SK-N-SH (cell line): ENCODE data around the gene PET100. TPM values are rescaled to one million over a fixed set of nuclear protein-coding genes. Genes with fewer than 3 reads are reported as not detected.
A peak's percentile ranks its signal among the peaks of the same experiment; 100 is the strongest.

Source experiments
- CTCF ChIA-PET: fragments of 300-600, 350-600 bp; formaldehyde crosslinking; extraction: SDS; loops from one replicate; lab custom pipeline; 2021; lab: Yijun Ruan, JAX
- POLR2A ChIA-PET: fragments of 350-600 bp; sonication (Branson Sonifier 250); formaldehyde crosslinking; extraction: SDS; loops from one replicate; lab custom pipeline; 2020; ENCODE audit warnings: antibody characterized with exemption, inconsistent platforms; lab: Yijun Ruan, JAX
- DNase-seq: peaks from one replicate; pipeline ENCODE4 v3.0.0; 2012
- H2AFZ ChIP-seq: fragments of 200-600 bp; sonication (generic); 2 replicates; pipeline ENCODE4 v1.8.1; 2016; ENCODE audit warnings: antibody characterized with exemption, mild to moderate bottlenecking, low read depth
- H3F3A ChIP-seq: fragments of 200-600 bp; sonication (generic); replicated peaks from 2 replicates; pipeline ENCODE3; 2016; ENCODE audit warnings: antibody characterized with exemption, mild to moderate bottlenecking; ENCODE audit not compliant: insufficient read depth
- H3K27ac ChIP-seq, 2 experiments: fragments of 200-500 bp in 1 of 2; fragments of 200-600 bp in 1 of 2; sonication (Bioruptor generic) in 1 of 2; sonication (generic), shearing (Covaris generic) in 1 of 2; 2 replicates each; pipeline versions ENCODE4 v1.5.1 to v1.6.1; 2014 to 2016; ENCODE audit warnings: low read depth in 2 of 2, inconsistent platforms in 1 of 2, low read length in 1 of 2, mild to moderate bottlenecking in 1 of 2, mixed read lengths in 1 of 2
- H3K27me3 ChIP-seq: fragments of 200-600 bp; sonication (generic), shearing (Covaris generic); 2 replicates; pipeline ENCODE4 v1.6.1; 2016; ENCODE audit warnings: mixed run types; ENCODE audit not compliant: insufficient read depth
- H3K36me3 ChIP-seq, 2 experiments: fragments of 200-500 bp in 1 of 2; fragments of 200-600 bp in 1 of 2; sonication (Bioruptor generic) in 1 of 2; sonication (generic) in 1 of 2; replicated peaks in 1 of 2; 2 replicates each; pipeline versions ENCODE3 to v1.5.1; 2014 to 2016; ENCODE audit warnings: low read length in 1 of 2, mild to moderate bottlenecking in 1 of 2; ENCODE audit not compliant: insufficient read depth in 2 of 2, control insufficient read depth in 1 of 2
- H3K4me1 ChIP-seq, 2 experiments: fragments of 200-500 bp in 1 of 2; fragments of 200-600 bp in 1 of 2; sonication (Bioruptor generic) in 1 of 2; sonication (generic), shearing (Covaris generic) in 1 of 2; 2 replicates each; pipeline versions ENCODE4 v1.5.1 to v1.6.1; 2014 to 2016; ENCODE audit warnings: low read depth in 1 of 2, low read length in 1 of 2, mixed run types in 1 of 2; ENCODE audit not compliant: insufficient read depth in 2 of 2, control insufficient read depth in 1 of 2
- H3K4me2 ChIP-seq: fragments of 200-600 bp; sonication (generic), shearing (Covaris generic); 2 replicates; pipeline ENCODE4 v1.6.1; 2017; ENCODE audit warnings: mixed run types
- H3K4me3 ChIP-seq, 2 experiments: fragments of 200-500 bp in 1 of 2; fragments of 200-600 bp in 1 of 2; sonication (Bioruptor generic) in 1 of 2; sonication (generic), shearing (Covaris generic) in 1 of 2; 2 replicates each; pipeline versions ENCODE4 v1.5.1 to v1.8.1; 2014 to 2016; ENCODE audit warnings: low read depth in 2 of 2, inconsistent platforms in 1 of 2, low read length in 1 of 2, mild to moderate bottlenecking in 1 of 2, mixed read lengths in 1 of 2, moderate library complexity in 1 of 2
- H3K79me2 ChIP-seq: fragments of 200-600 bp; sonication (generic); 2 replicates; pipeline ENCODE4 v1.8.1; 2017; ENCODE audit warnings: mild to moderate bottlenecking; ENCODE audit not compliant: insufficient read depth
- H3K9ac ChIP-seq: fragments of 200-600 bp; sonication (generic); 2 replicates; pipeline ENCODE4 v1.6.1; 2017; ENCODE audit warnings: mixed run types
- H3K9me2 ChIP-seq: fragments of 200-600 bp; sonication (generic); 2 replicates; pipeline ENCODE4 v1.6.1; 2017; ENCODE audit warnings: mixed run types
- H3K9me3 ChIP-seq: fragments of 200-600 bp; sonication (generic); 2 replicates; pipeline ENCODE4 v1.6.1; 2017; ENCODE audit warnings: mixed run types, mild to moderate bottlenecking, moderate library complexity
- H4K20me1 ChIP-seq: fragments of 200-600 bp; sonication (generic); 2 replicates; pipeline ENCODE4 v1.6.1; 2017; ENCODE audit warnings: mild to moderate bottlenecking, mixed run types; ENCODE audit not compliant: insufficient read depth
- ELF1 ChIP-seq: IDR thresholded peaks from 2 replicates; pipeline ENCODE4 v1.4.0; 2012
- EP300 ChIP-seq, 2 experiments: IDR thresholded peaks; 2 replicates each; pipeline versions ENCODE4 v1.4.0 to v1.6.1; 2012; ENCODE audit warnings: borderline replicate concordance in 1 of 2, low read depth in 1 of 2, low read length in 1 of 2
- EZH2phosphoT487 ChIP-seq: fragments of 200-600 bp; sonication (generic); IDR thresholded peaks from 2 replicates; pipeline ENCODE4 v1.6.1; 2017; ENCODE audit warnings: low read depth, mixed run types, mild to moderate bottlenecking, antibody characterized with exemption, moderate library complexity, borderline replicate concordance
- FOXJ3 ChIP-seq: sonication (generic); formaldehyde crosslinking; IDR thresholded peaks from 2 replicates; pipeline ENCODE4 v1.5.1; 2020; ENCODE audit warnings: mild to moderate bottlenecking, missing genetic modification reagents
- GATA2 ChIP-seq: sonication (generic); formaldehyde crosslinking; IDR thresholded peaks from 2 replicates; pipeline ENCODE4 v1.5.0; 2020; ENCODE audit warnings: mild to moderate bottlenecking, missing genetic modification reagents
- JUND ChIP-seq: IDR thresholded peaks from 2 replicates; pipeline ENCODE4 v1.4.0; 2012
- MEF2A ChIP-seq: IDR thresholded peaks from 2 replicates; pipeline ENCODE4 v1.4.0; 2012; ENCODE audit warnings: low read depth, borderline replicate concordance
- MXI1 ChIP-seq: IDR thresholded peaks from 2 replicates; pipeline ENCODE4 v1.6.1; 2012; ENCODE audit warnings: mild to moderate bottlenecking, low read depth, low read length, improper control_type of control experiment
- POLR2AphosphoS5 ChIP-seq: IDR thresholded peaks from 2 replicates; pipeline ENCODE4 v1.6.1; 2012; ENCODE audit warnings: low read depth, low read length
- RCOR1 ChIP-seq: fragments of 150-350 bp; IDR thresholded peaks from 2 replicates; pipeline ENCODE4 v1.6.1; 2017; ENCODE audit warnings: antibody characterized with exemption, low read length
- SMC3 ChIP-seq: IDR thresholded peaks from 2 replicates; pipeline ENCODE4 v1.6.1; 2012; ENCODE audit warnings: low read depth, low read length, improper control_type of control experiment
- WGBS: methylation state at CpG from one replicate; pipeline ENCODE4 v1.1.6; 2017; ENCODE audit warnings: low lambda C conversion rate; 5-methylcytosine and 5-hydroxymethylcytosine counted together
- polyA plus RNA-seq, 3 experiments: library from polyadenylated mRNA; depleted of rRNA; stranded (reverse); fragments of >200 nt; gene quantifications; 2 replicates each; pipeline ENCODE4 v1.2.3, GENCODE V29; 2012
- TF ChIP-seq, protein P1 (sequence below): fragments of 150-350 bp; IDR thresholded peaks from 2 replicates; pipeline ENCODE4 v1.6.1; 2017; ENCODE audit warnings: antibody characterized with exemption, low read length, low read depth, borderline replicate concordance
- TF ChIP-seq, protein P2 (sequence below): IDR thresholded peaks from 2 replicates; pipeline ENCODE4 v1.4.0; 2012; ENCODE audit warnings: low read depth

Gene PET100
- polyA plus RNA-seq, 1 of the 3 experiments (the other 2 are of a cell fraction), result 48.1 TPM

DNA sequence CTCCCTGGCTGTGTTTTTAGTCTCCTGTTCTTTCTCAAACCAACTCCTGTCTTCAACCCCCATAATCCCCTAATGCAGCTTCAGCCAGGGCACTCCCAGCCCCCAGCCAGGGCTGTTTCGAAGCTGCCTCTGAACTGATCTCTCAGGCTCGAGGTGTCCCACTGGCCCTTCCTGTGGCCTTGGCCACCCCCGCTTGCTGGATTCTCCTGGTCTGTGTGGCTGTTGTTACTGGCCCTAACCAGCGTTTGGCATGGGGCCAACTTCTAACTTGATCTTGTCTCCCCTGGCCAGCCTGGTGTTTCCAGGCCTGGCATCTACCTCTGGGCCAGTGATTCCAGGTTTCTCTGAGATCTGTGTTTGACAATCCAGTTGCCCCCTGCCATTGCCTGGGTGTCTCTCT is 11.2 kb upstream of the PET100 start (continued):
- TF ChIP-seq, protein P1, sequence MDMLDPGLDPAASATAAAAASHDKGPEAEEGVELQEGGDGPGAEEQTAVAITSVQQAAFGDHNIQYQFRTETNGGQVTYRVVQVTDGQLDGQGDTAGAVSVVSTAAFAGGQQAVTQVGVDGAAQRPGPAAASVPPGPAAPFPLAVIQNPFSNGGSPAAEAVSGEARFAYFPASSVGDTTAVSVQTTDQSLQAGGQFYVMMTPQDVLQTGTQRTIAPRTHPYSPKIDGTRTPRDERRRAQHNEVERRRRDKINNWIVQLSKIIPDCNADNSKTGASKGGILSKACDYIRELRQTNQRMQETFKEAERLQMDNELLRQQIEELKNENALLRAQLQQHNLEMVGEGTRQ, result no peak

DNA sequence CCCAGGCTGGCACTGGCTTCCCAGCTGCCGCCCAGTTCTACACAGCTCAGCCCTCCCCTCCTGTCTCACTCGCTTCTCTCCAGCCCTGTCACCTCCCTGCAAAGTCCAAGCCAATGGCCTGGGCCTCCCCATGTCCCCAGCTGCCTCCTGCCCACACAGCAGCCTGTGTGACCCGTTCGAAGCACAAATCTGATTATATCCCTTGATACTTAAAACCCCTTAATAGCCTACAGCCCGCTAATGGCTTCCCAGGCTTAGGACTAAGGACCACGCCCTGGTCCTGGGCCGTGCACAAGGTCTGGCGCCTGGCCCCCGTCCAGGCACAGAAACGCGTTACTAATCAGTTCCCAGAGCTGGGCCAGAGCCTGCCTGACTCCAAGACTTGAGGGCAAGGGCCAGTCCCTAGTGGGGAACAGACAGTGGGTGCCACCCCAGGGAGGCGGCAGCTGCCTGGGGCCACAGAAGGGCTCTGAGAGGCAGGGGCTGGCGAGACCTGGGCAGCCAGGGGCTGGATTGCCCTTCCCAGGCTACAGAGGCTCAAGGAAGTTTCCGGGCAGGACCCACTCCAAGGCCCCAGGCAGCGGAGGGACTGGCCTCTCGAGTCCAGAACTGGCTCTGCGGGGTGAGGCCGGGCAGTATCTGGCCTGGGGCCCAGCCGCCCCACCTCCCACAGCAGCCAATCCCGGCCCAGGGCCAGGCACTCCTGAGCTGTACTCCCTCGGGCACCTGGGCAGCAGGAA is 10.7 kb upstream of the PET100 start:
- POLR2A ChIA-PET, result interaction anchor here (0.5 to 2.6 kb wide), 8 partner anchors 8 to 1295 kb away, joined by 3 to 16 read pairs (median 4); partner anchors contain the start of genes CAMSAP3, PCP2, PET100 and XAB2
- Histone ChIP-seq H3K27me3 (no peaks in the 10 kb centered on the region), H3K9me3 (no peaks in the 10 kb centered on the region), H3K4me1 (peaks cover 0 to 42% of the 10 kb centered on the region in 2 experiments; a peak in 1 of 4 replicates), H3F3A (peaks cover 4% of the 10 kb centered on the region), H2AFZ (no peak overlapping the region), H3K36me3 (peaks cover 3 to 40% of the 10 kb centered on the region in 2 experiments), H3K9me2 (no peaks in the 10 kb centered on the region), H3K9ac (no peak overlapping the region), H3K27ac (peak overlapping the region in 1 of 2 experiments; percentile 98; a peak in 2 of 4 replicates), H3K4me2 (no peak overlapping the region), H4K20me1 (no peaks in the 10 kb centered on the region), H3K4me3 (no peak overlapping the region), H3K79me2 (no peaks in the 10 kb centered on the region)
- CTCF ChIA-PET, result interaction anchor here (0.6 to 4.1 kb wide), 10 partner anchors 12 to 519 kb away, joined by 3 to 40 read pairs (median 4); partner anchors contain the start of genes CAMSAP3, PET100, TRAPPC5 and XAB2
- WGBS, result 66% methylated on average over 12 of the region's 21 CpGs
- peak; percentile 87 for DNase-seq
- TF ChIP-seq EP300 (IDR thresholded peaks at IDR 0.05; ENCODE audit: borderline replicate concordance in 1 of 2, low read depth in 1 of 2, low read length in 1 of 2) (peak in 1 of 2 experiments; percentile 51; a peak in 2 of 4 replicates), GATA2 (CRISPR knock-in tag) (peak; percentile 51), ELF1 (no peak), SMC3 (no peak), POLR2AphosphoS5 (peak; percentile 4; the same call in 1 of the 2 replicates), MXI1 (peak; percentile 55; the same call in 1 of the 2 replicates), FOXJ3 (CRISPR knock-in tag) (peak; percentile 46; the same call in 1 of the 2 replicates)

DNA sequence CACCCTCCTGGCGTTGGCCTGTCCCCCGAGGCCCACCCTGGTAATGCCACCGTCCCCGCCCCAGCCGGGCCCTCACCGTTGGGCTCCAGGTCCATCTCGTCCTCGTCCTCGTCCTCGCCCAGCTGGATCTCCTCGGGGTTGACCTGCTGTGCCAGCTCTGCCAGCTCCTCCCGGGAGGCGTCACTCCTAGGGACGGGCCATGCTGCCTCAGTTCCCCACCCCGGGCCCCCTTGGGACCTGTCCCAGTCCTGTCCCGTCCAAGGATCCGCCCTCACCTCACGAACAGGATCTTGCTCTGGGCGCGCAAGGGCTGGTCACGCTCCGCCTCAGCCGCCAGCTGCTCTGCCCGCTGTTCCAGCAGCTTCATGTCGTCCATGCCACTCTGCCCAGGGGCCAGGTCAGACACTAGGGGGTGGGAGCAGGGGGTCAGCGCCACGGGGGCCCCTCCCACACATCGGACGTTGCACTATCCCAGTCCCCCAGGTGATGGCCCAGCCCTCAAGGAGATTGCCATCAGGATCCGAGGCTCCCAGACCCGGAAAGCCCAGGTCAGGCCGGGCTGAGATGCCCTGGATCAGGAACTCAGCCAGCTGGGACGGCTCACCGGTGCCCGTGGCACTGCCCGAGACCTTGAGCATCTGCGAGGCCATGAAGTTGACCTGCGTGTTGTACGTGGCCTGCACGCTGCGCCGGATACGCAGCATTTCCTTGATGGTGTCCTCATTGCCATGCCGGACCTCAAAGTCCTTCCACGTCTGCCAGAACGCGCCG is 9.7 kb upstream of the PET100 start:
- Histone ChIP-seq H3K79me2 (no peaks in the 10 kb centered on the region), H2AFZ (no peak overlapping the region), H3F3A (peaks cover 4% of the 10 kb centered on the region), H3K9me3 (no peaks in the 10 kb centered on the region), H3K9me2 (no peaks in the 10 kb centered on the region), H3K4me3 (no peak overlapping the region; a peak in 1 of 4 replicates), H3K36me3 (peaks cover 3 to 45% of the 10 kb centered on the region in 2 experiments), H3K9ac (no peak overlapping the region), H3K4me1 (peaks cover 0 to 42% of the 10 kb centered on the region in 2 experiments; a peak in 1 of 4 replicates), H3K4me2 (no peak overlapping the region), H3K27ac (peak overlapping the region in 1 of 2 experiments; percentile 98; a peak in 2 of 4 replicates), H3K27me3 (no peaks in the 10 kb centered on the region), H4K20me1 (no peaks in the 10 kb centered on the region)
- TF ChIP-seq RCOR1, result no peak
- TF ChIP-seq, protein P2, sequence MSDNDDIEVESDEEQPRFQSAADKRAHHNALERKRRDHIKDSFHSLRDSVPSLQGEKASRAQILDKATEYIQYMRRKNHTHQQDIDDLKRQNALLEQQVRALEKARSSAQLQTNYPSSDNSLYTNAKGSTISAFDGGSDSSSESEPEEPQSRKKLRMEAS, result no peak
- no peak for TF ChIP-seq JUND
- TF ChIP-seq EZH2phosphoT487, result no peak
- TF ChIP-seq MEF2A, result no peak
- CTCF ChIA-PET, result interaction anchor here (1.2 to 4.1 kb wide), 7 partner anchors 11 to 180 kb away, joined by 3 to 40 read pairs (median 8); partner anchors contain the start of genes PET100, TRAPPC5 and XAB2
- no peak for DNase-seq
- POLR2A ChIA-PET, result interaction anchor here (1.4 to 2.6 kb wide), 6 partner anchors 10 to 52 kb away, joined by 3 to 16 read pairs (median 5); partner anchors contain the start of genes CAMSAP3, PCP2, PET100 and XAB2
- 83% methylated on average over 23 of the region's 48 CpGs for WGBS
